HL-60 (cell line): ENCODE measurements around the gene MYRFL.

ENCODE experiments used
- POLR2AphosphoS5 ChIP-seq: IDR thresholded peaks from 2 replicates; pipeline ENCODE4 v1.6.1; 2012; ENCODE audit warnings: low read depth
- REST ChIP-seq: IDR thresholded peaks from 2 replicates; pipeline ENCODE4 v1.6.1; 2012; ENCODE audit warnings: low read depth; ENCODE audit not compliant: insufficient replicate concordance
- TF ChIP-seq, protein P1 (sequence below): IDR thresholded peaks from one replicate; pipeline ENCODE4 v1.5.1; 2011; ENCODE audit warnings: low read length, control low read depth, inconsistent platforms; ENCODE audit not compliant: insufficient read depth

DNA sequence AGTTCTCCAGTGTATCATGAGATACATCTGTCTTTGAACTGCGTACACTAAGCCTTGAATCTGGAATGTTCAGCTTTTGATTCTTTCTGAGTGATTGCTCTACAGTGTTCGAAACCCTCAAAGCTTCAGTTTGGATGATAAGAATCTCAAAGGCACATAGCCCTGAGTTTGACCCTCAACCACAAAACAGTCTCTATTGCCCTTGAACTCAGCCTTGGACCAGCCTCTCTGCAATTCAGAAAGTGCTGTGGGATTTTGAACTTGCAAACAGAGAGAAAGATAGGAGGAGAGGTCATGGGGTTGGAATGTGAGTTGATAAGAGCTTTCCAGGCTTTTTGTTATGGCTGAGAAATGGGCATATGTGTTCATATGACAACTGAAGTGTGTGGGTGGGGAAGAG, 100.3 kb downstream of the MYRFL start:
- TF ChIP-seq, protein P1, sequence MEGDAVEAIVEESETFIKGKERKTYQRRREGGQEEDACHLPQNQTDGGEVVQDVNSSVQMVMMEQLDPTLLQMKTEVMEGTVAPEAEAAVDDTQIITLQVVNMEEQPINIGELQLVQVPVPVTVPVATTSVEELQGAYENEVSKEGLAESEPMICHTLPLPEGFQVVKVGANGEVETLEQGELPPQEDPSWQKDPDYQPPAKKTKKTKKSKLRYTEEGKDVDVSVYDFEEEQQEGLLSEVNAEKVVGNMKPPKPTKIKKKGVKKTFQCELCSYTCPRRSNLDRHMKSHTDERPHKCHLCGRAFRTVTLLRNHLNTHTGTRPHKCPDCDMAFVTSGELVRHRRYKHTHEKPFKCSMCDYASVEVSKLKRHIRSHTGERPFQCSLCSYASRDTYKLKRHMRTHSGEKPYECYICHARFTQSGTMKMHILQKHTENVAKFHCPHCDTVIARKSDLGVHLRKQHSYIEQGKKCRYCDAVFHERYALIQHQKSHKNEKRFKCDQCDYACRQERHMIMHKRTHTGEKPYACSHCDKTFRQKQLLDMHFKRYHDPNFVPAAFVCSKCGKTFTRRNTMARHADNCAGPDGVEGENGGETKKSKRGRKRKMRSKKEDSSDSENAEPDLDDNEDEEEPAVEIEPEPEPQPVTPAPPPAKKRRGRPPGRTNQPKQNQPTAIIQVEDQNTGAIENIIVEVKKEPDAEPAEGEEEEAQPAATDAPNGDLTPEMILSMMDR = no peak
- no peak for TF ChIP-seq REST
- TF ChIP-seq POLR2AphosphoS5 = no peak
